GM21528 (cell line): ENCODE data around the gene CFAP52.
"Not testable (repeated sequence)": the region's sequence is repeated elsewhere in the genome, so short reads cannot be mapped to it uniquely, and the experiment has no call there.

Source experiments
- ATAC-seq: cut with Tn5 transposase; IDR thresholded peaks from one replicate; pipeline ENCODE4 v1.9.1; 2021; ENCODE audit warnings: mild to moderate bottlenecking, moderate library complexity; ENCODE audit not compliant: unreplicated experiment, low FRiP score

The CFAP52 gene

GRCh38 chr17:9576521-9577372 lies at the start of gene CFAP52:
Gene CFAP52, plus strand, starts transcription at chr17:9576642. Its CDS starts 54 bp downstream, at chr17:9576696.
- ATAC-seq, result no peak

- no peak for ATAC-seq
These were observed 48.7 kb upstream of the CFAP52 start for GRCh38 chr17:9527788-9528187.

- ATAC-seq, result no peak
These were observed 47.3 kb upstream of the CFAP52 start for GRCh38 chr17:9529033-9529700.

- ATAC-seq, result no peak
These were observed 45.4 kb upstream of the CFAP52 start for GRCh38 chr17:9531034-9531433.

GRCh38 chr17:9532715-9533114 lies 43.7 kb upstream of the CFAP52 start:
- no peak for ATAC-seq

GRCh38 chr17:9533441-9533840 lies 43.0 kb upstream of the CFAP52 start:
- ATAC-seq, result no peak

GRCh38 chr17:9536061-9536460 lies 40.4 kb upstream of the CFAP52 start:
- ATAC-seq, result no peak

- no peak for ATAC-seq
These were observed 39.2 kb upstream of the CFAP52 start for GRCh38 chr17:9537177-9537776.

- ATAC-seq, result no peak
These were observed 37.8 kb upstream of the CFAP52 start for GRCh38 chr17:9538626-9539025.

GRCh38 chr17:9541718-9542117 lies 34.7 kb upstream of the CFAP52 start:
- ATAC-seq, result no peak

- ATAC-seq, result no peak
These were observed 32.2 kb upstream of the CFAP52 start for GRCh38 chr17:9544221-9544620.

GRCh38 chr17:9549215-9549614 lies 27.2 kb upstream of the CFAP52 start:
- ATAC-seq, result no peak

- no peak for ATAC-seq
These were observed 23.3 kb upstream of the CFAP52 start for GRCh38 chr17:9553181-9553580.

GRCh38 chr17:9553596-9553995 lies 22.8 kb upstream of the CFAP52 start:
- no peak for ATAC-seq

- ATAC-seq, result not testable (repeated sequence)
These were observed 21.7 kb upstream of the CFAP52 start for GRCh38 chr17:9554715-9555114.

- no peak for ATAC-seq
These were observed 19.2 kb upstream of the CFAP52 start for GRCh38 chr17:9557161-9557755.

GRCh38 chr17:9557857-9558256 lies 18.6 kb upstream of the CFAP52 start:
- ATAC-seq, result no peak

- no peak for ATAC-seq
These were observed 12.3 kb upstream of the CFAP52 start for GRCh38 chr17:9564104-9564503.

- ATAC-seq, result no peak
These were observed 10.4 kb upstream of the CFAP52 start for GRCh38 chr17:9566067-9566466.

GRCh38 chr17:9566739-9567138 lies 9.7 kb upstream of the CFAP52 start:
- ATAC-seq, result not testable (repeated sequence)

GRCh38 chr17:9568004-9568403 lies 8.4 kb upstream of the CFAP52 start:
- no peak for ATAC-seq
